GM12872 (cell line): ENCODE data around the gene FGFBP1.

Experiments
- TF ChIP-seq, protein P1 (sequence below): IDR thresholded peaks from 3 replicates; pipeline ENCODE4 v1.5.1; 2011; ENCODE audit warnings: low read depth, mild to moderate bottlenecking, low read length, moderate library complexity; ENCODE audit not compliant: insufficient read depth

The FGFBP1 gene

DNA sequence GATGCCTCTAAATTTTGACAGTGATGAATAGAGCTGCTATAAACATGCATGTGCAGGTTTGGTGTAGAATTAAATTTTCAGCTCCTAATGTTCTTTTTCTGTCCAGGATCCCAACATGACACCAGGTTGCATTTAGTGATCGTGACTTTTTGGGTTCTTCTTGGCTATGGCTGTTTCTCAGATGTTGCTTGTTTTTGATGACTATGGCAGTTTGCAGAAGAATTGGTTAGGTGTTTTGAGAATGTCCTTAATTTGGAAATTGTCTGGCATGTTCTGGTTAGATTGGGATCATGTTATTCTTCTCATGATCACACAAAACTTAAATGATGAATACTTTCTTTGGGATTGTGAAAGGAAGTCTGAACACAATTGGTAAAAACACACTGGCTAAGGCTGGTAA is 3.7 kb upstream of the FGFBP1 start:
- TF ChIP-seq, protein P1, sequence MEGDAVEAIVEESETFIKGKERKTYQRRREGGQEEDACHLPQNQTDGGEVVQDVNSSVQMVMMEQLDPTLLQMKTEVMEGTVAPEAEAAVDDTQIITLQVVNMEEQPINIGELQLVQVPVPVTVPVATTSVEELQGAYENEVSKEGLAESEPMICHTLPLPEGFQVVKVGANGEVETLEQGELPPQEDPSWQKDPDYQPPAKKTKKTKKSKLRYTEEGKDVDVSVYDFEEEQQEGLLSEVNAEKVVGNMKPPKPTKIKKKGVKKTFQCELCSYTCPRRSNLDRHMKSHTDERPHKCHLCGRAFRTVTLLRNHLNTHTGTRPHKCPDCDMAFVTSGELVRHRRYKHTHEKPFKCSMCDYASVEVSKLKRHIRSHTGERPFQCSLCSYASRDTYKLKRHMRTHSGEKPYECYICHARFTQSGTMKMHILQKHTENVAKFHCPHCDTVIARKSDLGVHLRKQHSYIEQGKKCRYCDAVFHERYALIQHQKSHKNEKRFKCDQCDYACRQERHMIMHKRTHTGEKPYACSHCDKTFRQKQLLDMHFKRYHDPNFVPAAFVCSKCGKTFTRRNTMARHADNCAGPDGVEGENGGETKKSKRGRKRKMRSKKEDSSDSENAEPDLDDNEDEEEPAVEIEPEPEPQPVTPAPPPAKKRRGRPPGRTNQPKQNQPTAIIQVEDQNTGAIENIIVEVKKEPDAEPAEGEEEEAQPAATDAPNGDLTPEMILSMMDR: no peak

GRCh38 chr4:15938182-15938581 is 358 bp downstream of the FGFBP1 start:
- TF ChIP-seq, protein P1: no peak

GRCh38 chr4:15936495-15936894 is 2.0 kb downstream of the FGFBP1 start:
- TF ChIP-seq, protein P1: no peak

GRCh38 chr4:15935504-15936402 is 2.8 kb downstream of the FGFBP1 start:
- TF ChIP-seq, protein P1: no peak

GRCh38 chr4:15934259-15934658 is 4.3 kb downstream of the FGFBP1 start:
- TF ChIP-seq, protein P1: no peak

- TF ChIP-seq, protein P1: no peak
Observed at GRCh38 chr4:15931451-15932210, 6.9 kb downstream of the FGFBP1 start.

DNA sequence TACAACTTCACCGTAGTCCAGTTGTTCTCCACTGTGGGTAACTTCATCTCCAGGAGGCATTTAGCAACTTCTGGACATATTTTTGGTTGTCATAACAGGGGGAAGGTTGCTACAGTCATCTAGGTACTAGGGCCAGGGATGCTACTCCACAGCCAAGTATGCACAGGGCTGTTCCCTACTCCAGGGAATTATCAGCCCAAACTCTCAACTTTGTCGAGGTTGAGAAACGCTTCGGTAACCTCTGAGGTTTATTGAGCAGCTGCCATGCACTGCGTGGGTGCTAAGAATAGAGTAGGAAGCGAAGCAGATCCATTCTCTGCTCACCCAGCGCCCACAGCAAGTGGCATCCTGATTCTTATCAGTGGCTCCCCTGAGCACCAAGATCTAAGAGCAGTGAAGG is 8.2 kb downstream of the FGFBP1 start:
- TF ChIP-seq, protein P1: no peak
